ENCODE data around the gene RNF157.

DNA sequence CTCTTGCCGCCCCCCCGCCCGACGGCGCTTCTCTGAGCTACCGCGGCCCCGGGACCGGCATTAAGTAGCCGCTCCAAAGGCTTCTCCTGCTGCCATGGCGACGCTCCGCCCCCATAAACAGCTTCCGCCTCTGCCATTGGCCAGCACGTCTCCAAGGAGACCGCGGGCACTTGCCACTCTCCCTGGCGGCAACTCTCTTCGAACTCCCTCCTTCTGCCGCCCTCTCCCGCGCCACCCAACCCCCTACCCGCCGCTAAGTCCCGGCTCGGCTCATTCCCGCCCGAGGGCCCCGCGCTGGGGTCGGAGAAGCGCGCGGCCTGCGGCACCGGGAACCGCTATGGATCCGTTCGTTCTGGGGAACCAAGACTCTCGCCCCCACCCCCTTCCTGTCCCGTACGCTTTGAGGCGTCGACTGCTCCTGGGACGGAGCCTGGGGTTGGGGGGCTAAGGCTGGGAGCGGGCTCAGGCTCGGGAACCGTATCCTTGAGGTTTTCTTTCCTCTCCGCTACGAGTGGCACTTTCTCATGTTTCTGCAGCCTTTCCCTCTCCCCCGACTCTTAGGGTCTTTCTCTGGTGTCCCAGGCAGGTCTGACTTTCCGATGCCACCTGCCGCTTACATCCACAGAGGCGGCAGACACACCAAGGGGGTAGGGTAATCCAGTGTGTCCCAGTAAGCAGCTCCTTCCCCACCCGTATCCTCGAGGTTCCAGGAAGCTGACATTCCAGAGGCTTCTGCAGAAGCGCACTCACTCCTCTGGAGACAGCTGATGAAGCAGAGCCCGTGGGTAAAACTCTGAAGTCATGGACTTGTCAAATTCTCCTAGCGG is 98.9 kb downstream of the RNF157 start, which contains the start of gene FOXJ1:
- TF ChIP-seq, protein P1, sequence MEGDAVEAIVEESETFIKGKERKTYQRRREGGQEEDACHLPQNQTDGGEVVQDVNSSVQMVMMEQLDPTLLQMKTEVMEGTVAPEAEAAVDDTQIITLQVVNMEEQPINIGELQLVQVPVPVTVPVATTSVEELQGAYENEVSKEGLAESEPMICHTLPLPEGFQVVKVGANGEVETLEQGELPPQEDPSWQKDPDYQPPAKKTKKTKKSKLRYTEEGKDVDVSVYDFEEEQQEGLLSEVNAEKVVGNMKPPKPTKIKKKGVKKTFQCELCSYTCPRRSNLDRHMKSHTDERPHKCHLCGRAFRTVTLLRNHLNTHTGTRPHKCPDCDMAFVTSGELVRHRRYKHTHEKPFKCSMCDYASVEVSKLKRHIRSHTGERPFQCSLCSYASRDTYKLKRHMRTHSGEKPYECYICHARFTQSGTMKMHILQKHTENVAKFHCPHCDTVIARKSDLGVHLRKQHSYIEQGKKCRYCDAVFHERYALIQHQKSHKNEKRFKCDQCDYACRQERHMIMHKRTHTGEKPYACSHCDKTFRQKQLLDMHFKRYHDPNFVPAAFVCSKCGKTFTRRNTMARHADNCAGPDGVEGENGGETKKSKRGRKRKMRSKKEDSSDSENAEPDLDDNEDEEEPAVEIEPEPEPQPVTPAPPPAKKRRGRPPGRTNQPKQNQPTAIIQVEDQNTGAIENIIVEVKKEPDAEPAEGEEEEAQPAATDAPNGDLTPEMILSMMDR (IDR thresholded peaks at IDR 0.05): no peak
- TF ChIP-seq POLR2A (IDR thresholded peaks at IDR 0.05): no peak

Data from adrenal gland (tissue), 5 donors.